GM12891 (cell line): Measurements from ENCODE around the gene CLEC1A.
A peak's percentile ranks its signal among the peaks of the same experiment; 100 is the strongest.

Source experiments
- DNase-seq: peaks from one replicate; pipeline ENCODE4 v3.0.0; 2011; ENCODE audit warnings: low spot score; ENCODE audit not compliant: insufficient read length
- FAIRE-seq: peaks from 2 replicates; lab custom pipeline; 2011; peaks lifted over from hg19 to GRCh38; lab: Jason Lieb, UNC
- PAX5 ChIP-seq: IDR thresholded peaks from 2 replicates; pipeline ENCODE4 v1.6.1; 2011; ENCODE audit warnings: low read length, moderate library complexity, mild to moderate bottlenecking; ENCODE audit not compliant: insufficient read depth, severe bottlenecking
- POLR2A ChIP-seq: IDR thresholded peaks from 2 replicates; pipeline ENCODE4 v1.6.1; 2011; ENCODE audit warnings: low read depth, low read length, control low read depth
- POLR2AphosphoS5 ChIP-seq: IDR thresholded peaks from 2 replicates; pipeline ENCODE4 v1.6.1; 2011; ENCODE audit warnings: low read depth, low read length, control low read depth
- POU2F2 ChIP-seq: IDR thresholded peaks from 2 replicates; pipeline ENCODE4 v1.6.1; 2011; ENCODE audit warnings: low read depth, mild to moderate bottlenecking, control low read depth, low read length, moderate library complexity
- SPI1 ChIP-seq: IDR thresholded peaks from 2 replicates; pipeline ENCODE4 v1.6.1; 2011; ENCODE audit warnings: low read depth, low read length, control low read depth
- TAF1 ChIP-seq: IDR thresholded peaks from 2 replicates; pipeline ENCODE4 v1.6.1; 2011; ENCODE audit warnings: low read depth, low read length, control low read depth

Gene CLEC1A

GRCh38 chr12:10128687-10129086 lies 29.9 kb upstream of the CLEC1A start:
- no peak for TF ChIP-seq PAX5
- TF ChIP-seq TAF1 = no peak
- TF ChIP-seq POLR2AphosphoS5 = no peak
- no peak for TF ChIP-seq SPI1
- TF ChIP-seq POLR2A = no peak
- TF ChIP-seq POU2F2 = no peak
- FAIRE-seq (no peak), DNase-seq (no peak)

GRCh38 chr12:10126413-10126812 lies 27.6 kb upstream of the CLEC1A start:
- no peak for TF ChIP-seq POLR2AphosphoS5
- no peak for TF ChIP-seq POU2F2
- no peak for TF ChIP-seq TAF1
- no peak for TF ChIP-seq POLR2A
- no peak for TF ChIP-seq SPI1
- TF ChIP-seq PAX5 = no peak
- peak; percentile 16 for FAIRE-seq
- DNase-seq = no peak

GRCh38 chr12:10122689-10123088 lies 23.9 kb upstream of the CLEC1A start:
- FAIRE-seq (no peak), DNase-seq (no peak)
- TF ChIP-seq TAF1 = no peak
- no peak for TF ChIP-seq POLR2A
- TF ChIP-seq POU2F2 = no peak
- no peak for TF ChIP-seq PAX5
- TF ChIP-seq SPI1 = no peak
- no peak for TF ChIP-seq POLR2AphosphoS5

- no peak for DNase-seq
- FAIRE-seq = no peak
- TF ChIP-seq TAF1 (no peak), POLR2A (no peak), POLR2AphosphoS5 (no peak), PAX5 (no peak)
These were observed 22.5 kb upstream of the CLEC1A start for GRCh38 chr12:10121278-10121677.

GRCh38 chr12:10119066-10119465 lies 20.3 kb upstream of the CLEC1A start:
- TF ChIP-seq POLR2A (no peak), SPI1 (no peak), TAF1 (no peak), POLR2AphosphoS5 (no peak), PAX5 (no peak), POU2F2 (no peak)
- no peak for FAIRE-seq
- DNase-seq = no peak

GRCh38 chr12:10115890-10116289 lies 17.1 kb upstream of the CLEC1A start:
- no peak for TF ChIP-seq TAF1
- no peak for TF ChIP-seq SPI1
- no peak for TF ChIP-seq POLR2AphosphoS5
- no peak for TF ChIP-seq POLR2A
- TF ChIP-seq POU2F2 = no peak
- no peak for TF ChIP-seq PAX5
- FAIRE-seq (no peak), DNase-seq (no peak)

GRCh38 chr12:10115311-10115710 lies 16.5 kb upstream of the CLEC1A start:
- DNase-seq (no peak), FAIRE-seq (no peak)
- no peak for TF ChIP-seq PAX5

- no peak for FAIRE-seq
- DNase-seq = no peak
- no peak for TF ChIP-seq POLR2A
- TF ChIP-seq POU2F2 = no peak
- TF ChIP-seq PAX5 = no peak
- TF ChIP-seq POLR2AphosphoS5 = no peak
- TF ChIP-seq TAF1 = no peak
- no peak for TF ChIP-seq SPI1
These were observed 15.1 kb upstream of the CLEC1A start for GRCh38 chr12:10113920-10114319.

GRCh38 chr12:10113075-10113474 lies 14.3 kb upstream of the CLEC1A start:
- TF ChIP-seq POU2F2 (no peak), POLR2A (no peak), PAX5 (no peak), TAF1 (no peak), POLR2AphosphoS5 (no peak), SPI1 (no peak)
- FAIRE-seq = no peak
- DNase-seq = no peak

- FAIRE-seq (no peak), DNase-seq (no peak)
- no peak for TF ChIP-seq POU2F2
- TF ChIP-seq POLR2A = no peak
- no peak for TF ChIP-seq TAF1
- no peak for TF ChIP-seq POLR2AphosphoS5
- no peak for TF ChIP-seq PAX5
- no peak for TF ChIP-seq SPI1
These were observed 12.7 kb upstream of the CLEC1A start for GRCh38 chr12:10111451-10111850.

- no peak for DNase-seq
- TF ChIP-seq PAX5 (no peak), POLR2AphosphoS5 (no peak), SPI1 (no peak), POU2F2 (no peak), POLR2A (no peak), TAF1 (no peak)
- no peak for FAIRE-seq
These were observed 11.6 kb upstream of the CLEC1A start for GRCh38 chr12:10110256-10110844.
